HT1080 (cell line): ENCODE measurements around the gene POLR2A. TPM values are rescaled to one million over a fixed set of nuclear protein-coding genes. Genes with fewer than 3 reads are reported as not detected.

Source experiments
- DNase-seq: peaks from one replicate; pipeline ENCODE4 v3.0.0-alpha.2; 2015; ENCODE audit warnings: low read depth
- total RNA-seq: library from RNA; depleted of rRNA; stranded (reverse); fragments of >200 nt; shearing (Covaris generic); gene quantifications from 2 replicates; pipeline ENCODE4 v1.2.3, GENCODE V29; 2014

The POLR2A gene
- total RNA-seq, 1 experiment from 2014 or later = 44.6 TPM

- no peak for DNase-seq
These were observed 17.6 kb downstream of the POLR2A start for GRCh38 chr17:7501729-7502128.

- no peak for DNase-seq
These were observed 18.1 kb downstream of the POLR2A start for GRCh38 chr17:7502171-7502847.

GRCh38 chr17:7502987-7503386 is 18.8 kb downstream of the POLR2A start:
- DNase-seq = no peak

- DNase-seq = no peak
These were observed 19.4 kb downstream of the POLR2A start for GRCh38 chr17:7503521-7503920.

- DNase-seq = no peak
These were observed 24.0 kb downstream of the POLR2A start for GRCh38 chr17:7508145-7508544.

- DNase-seq = no peak
These were observed 24.7 kb downstream of the POLR2A start for GRCh38 chr17:7508846-7509245.

GRCh38 chr17:7509937-7510336 is 25.8 kb downstream of the POLR2A start:
- no peak for DNase-seq

GRCh38 chr17:7511108-7511507 is 26.9 kb downstream of the POLR2A start:
- no peak for DNase-seq

- no peak for DNase-seq
These were observed 27.9 kb downstream of the POLR2A start for GRCh38 chr17:7512105-7512504.

- DNase-seq = no peak
These were observed 28.8 kb downstream of the POLR2A start for GRCh38 chr17:7512824-7513540.

GRCh38 chr17:7513850-7514419 is 29.8 kb downstream of the POLR2A start:
- no peak for DNase-seq

GRCh38 chr17:7515911-7516610 is 31.9 kb downstream of the POLR2A start:
- DNase-seq = no peak

- no peak for DNase-seq
These were observed 38.9 kb downstream of the POLR2A start for GRCh38 chr17:7523033-7523432.

- DNase-seq = no peak
These were observed 44.7 kb downstream of the POLR2A start for GRCh38 chr17:7528842-7529241.

GRCh38 chr17:7530023-7530900 is 46.1 kb downstream of the POLR2A start:
- DNase-seq = no peak

- DNase-seq = no peak
These were observed 53.9 kb downstream of the POLR2A start for GRCh38 chr17:7538050-7538449.

GRCh38 chr17:7538891-7539545 is 54.9 kb downstream of the POLR2A start:
- peak; percentile 64 for DNase-seq

GRCh38 chr17:7541074-7541621 is 57.0 kb downstream of the POLR2A start:
- no peak for DNase-seq

GRCh38 chr17:7544911-7545310 is 60.7 kb downstream of the POLR2A start:
- no peak for DNase-seq
